Posterior vena cava (tissue), 2 donors: ENCODE data around the gene NPAS3. TPM values are rescaled to one million over a fixed set of nuclear protein-coding genes. Genes with fewer than 3 reads are reported as not detected.

Source experiments
- DNase-seq: peaks from one replicate; pipeline ENCODE4 v3.0.0-alpha.2; 2020; ENCODE audit warnings: low spot score
- intact Hi-C, 2 donors: fragments of 100-400 bp; cut with DNase I; formaldehyde crosslinking; loops; one replicate each; pipeline versions ENCODE4 v1.14.1 to v1.14.2; 2022 to 2023
- total RNA-seq, 2 donors: library from RNA; stranded (reverse); fragmentation: NEBNext Ultra II Directional; extraction: Animal tissue kit (Norgen Biotek cat#: 25700); gene quantifications; one replicate each; pipeline ENCODE4 v1.2.1, GENCODE V29; 2021
- donor health status: DM: yes; HTN: yes; CAD: no.
- donor health status: DM: yes; HTN: yes; CAD: no.

Gene NPAS3
- total RNA-seq, 2 donors from 2014 or later: 1.3 to 2.6 TPM

GRCh38 chr14:33210311-33210710 lies 271.6 kb downstream of the NPAS3 start:
- no peak for DNase-seq
- intact Hi-C loops: no loop called here

GRCh38 chr14:33218026-33218425 lies 279.3 kb downstream of the NPAS3 start:
- intact Hi-C loops: no loop called here
- DNase-seq: no peak

- intact Hi-C loops: no loop called here
- no peak for DNase-seq
Measured at GRCh38 chr14:33219957-33220356, 281.3 kb downstream of the NPAS3 start.

- intact Hi-C loops: no loop called here
- DNase-seq: no peak
Measured at GRCh38 chr14:33229269-33229929, 290.7 kb downstream of the NPAS3 start.

GRCh38 chr14:33230021-33230420 lies 291.3 kb downstream of the NPAS3 start:
- DNase-seq: no peak
- intact Hi-C loops: no loop called here

GRCh38 chr14:33232031-33232430 lies 293.4 kb downstream of the NPAS3 start:
- intact Hi-C loops: no loop called here
- no peak for DNase-seq

- DNase-seq: no peak
- intact Hi-C loops: no loop called here
Measured at GRCh38 chr14:33237115-33237740, 298.5 kb downstream of the NPAS3 start.

GRCh38 chr14:33239465-33239864 lies 300.8 kb downstream of the NPAS3 start:
- DNase-seq: no peak

GRCh38 chr14:33240466-33240865 lies 301.8 kb downstream of the NPAS3 start:
- intact Hi-C loops: no loop called here
- DNase-seq: no peak

More at GRCh38 chr14:33239465-33239864, 300.8 kb downstream of the NPAS3 start:
- intact Hi-C loops: no loop called here

GRCh38 chr14:33241331-33241730 lies 302.7 kb downstream of the NPAS3 start:
- intact Hi-C loops: no loop called here
- no peak for DNase-seq

- intact Hi-C loops: no loop called here
Measured at GRCh38 chr14:33249233-33249820, 310.6 kb downstream of the NPAS3 start.

GRCh38 chr14:33250963-33251362 lies 312.3 kb downstream of the NPAS3 start:
- intact Hi-C loops: no loop called here
- no peak for DNase-seq

More at GRCh38 chr14:33249233-33249820, 310.6 kb downstream of the NPAS3 start:
- DNase-seq: no peak

- intact Hi-C loops: no loop called here
- no peak for DNase-seq
Measured at GRCh38 chr14:33254342-33254741, 315.7 kb downstream of the NPAS3 start.

- intact Hi-C loops: no loop called here
Measured at GRCh38 chr14:33254861-33255395, 316.2 kb downstream of the NPAS3 start.

GRCh38 chr14:33257796-33258195 lies 319.1 kb downstream of the NPAS3 start:
- no peak for DNase-seq
- intact Hi-C loops: no loop called here

More at GRCh38 chr14:33254861-33255395, 316.2 kb downstream of the NPAS3 start:
- DNase-seq: no peak

- intact Hi-C loops: no loop called here
- no peak for DNase-seq
Measured at GRCh38 chr14:33259764-33260163, 321.1 kb downstream of the NPAS3 start.

GRCh38 chr14:33271216-33271615 lies 332.5 kb downstream of the NPAS3 start:
- intact Hi-C loops: no loop called here

GRCh38 chr14:33271891-33272290 lies 333.2 kb downstream of the NPAS3 start:
- intact Hi-C loops: no loop called here
- no peak for DNase-seq

More at GRCh38 chr14:33271216-33271615, 332.5 kb downstream of the NPAS3 start:
- no peak for DNase-seq

- intact Hi-C loops: no loop called here
- DNase-seq: no peak
Measured at GRCh38 chr14:33273978-33274377, 335.3 kb downstream of the NPAS3 start.

- intact Hi-C loops: no loop called here
- DNase-seq: no peak
Measured at GRCh38 chr14:33275879-33276278, 337.2 kb downstream of the NPAS3 start.
